Measurements from ENCODE around the gene NAXD.
A peak's percentile ranks its signal among the peaks of the same experiment; 100 is the strongest.

Gene NAXD

GRCh38 chr13:110681868-110682550 is 66.7 kb downstream of the NAXD start:
- no peak for TF ChIP-seq GLIS3 (CRISPR knock-in tag; IDR thresholded peaks at IDR 0.05)
- no peak for TF ChIP-seq ZNF70 (CRISPR knock-in tag; IDR thresholded peaks at IDR 0.05)
- TF ChIP-seq ZC3H10 (CRISPR knock-in tag; IDR thresholded peaks at IDR 0.05) = no peak
- TF ChIP-seq OSR1 (CRISPR knock-in tag; IDR thresholded peaks at IDR 0.05) = no peak
- TF ChIP-seq CREB5 (CRISPR knock-in tag; IDR thresholded peaks at IDR 0.05; ENCODE audit: low read depth) = no peak
- no peak for ATAC-seq

DNA sequence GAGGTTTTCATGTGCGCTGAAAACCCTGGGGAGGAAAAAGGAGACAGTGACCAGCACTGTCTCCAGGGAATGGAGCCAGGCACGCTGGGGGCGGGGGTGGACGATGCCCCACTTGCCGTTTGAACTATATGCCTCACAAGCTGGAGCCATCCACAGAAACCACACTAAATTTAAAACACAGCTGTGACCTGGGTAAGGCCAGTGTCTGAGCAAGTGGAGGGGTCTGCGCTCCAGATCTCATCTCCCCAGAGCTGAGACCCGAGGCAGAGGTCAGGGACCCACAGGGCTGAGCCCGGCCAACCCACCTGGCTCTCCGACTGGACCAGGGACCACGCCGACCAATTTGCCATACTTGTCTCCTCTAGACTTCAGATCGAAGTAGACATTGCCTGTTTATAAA is 67.4 kb downstream of the NAXD start:
- ATAC-seq = no peak
- no peak for TF ChIP-seq TCF4 (CRISPR knock-in tag; IDR thresholded peaks at IDR 0.05; ENCODE audit: borderline replicate concordance)
- no peak for TF ChIP-seq POU6F1 (CRISPR knock-in tag; IDR thresholded peaks at IDR 0.05; ENCODE audit: borderline replicate concordance, low read depth)
- no peak for TF ChIP-seq BACH2 (CRISPR knock-in tag; IDR thresholded peaks at IDR 0.05; ENCODE audit: borderline replicate concordance)
- no peak for TF ChIP-seq ARNTL (CRISPR knock-in tag; IDR thresholded peaks at IDR 0.05; ENCODE audit: borderline replicate concordance, low read depth)
- no peak for TF ChIP-seq ZFP3 (CRISPR knock-in tag; IDR thresholded peaks at IDR 0.05)
- TF ChIP-seq PPARA (CRISPR knock-in tag; IDR thresholded peaks at IDR 0.05; ENCODE audit: borderline replicate concordance) = no peak
- no peak for TF ChIP-seq RARB (CRISPR knock-in tag; IDR thresholded peaks at IDR 0.05)
- no peak for TF ChIP-seq ZNF70 (CRISPR knock-in tag; IDR thresholded peaks at IDR 0.05)
- no peak for TF ChIP-seq ZNF8 (CRISPR knock-in tag; IDR thresholded peaks at IDR 0.05)
- TF ChIP-seq TOX (CRISPR knock-in tag; IDR thresholded peaks at IDR 0.05; ENCODE audit: borderline replicate concordance) = no peak
- TF ChIP-seq ESRRG (CRISPR knock-in tag; IDR thresholded peaks at IDR 0.05) = no peak
- no peak for TF ChIP-seq TSHZ2 (CRISPR knock-in tag; IDR thresholded peaks at IDR 0.05)

DNA sequence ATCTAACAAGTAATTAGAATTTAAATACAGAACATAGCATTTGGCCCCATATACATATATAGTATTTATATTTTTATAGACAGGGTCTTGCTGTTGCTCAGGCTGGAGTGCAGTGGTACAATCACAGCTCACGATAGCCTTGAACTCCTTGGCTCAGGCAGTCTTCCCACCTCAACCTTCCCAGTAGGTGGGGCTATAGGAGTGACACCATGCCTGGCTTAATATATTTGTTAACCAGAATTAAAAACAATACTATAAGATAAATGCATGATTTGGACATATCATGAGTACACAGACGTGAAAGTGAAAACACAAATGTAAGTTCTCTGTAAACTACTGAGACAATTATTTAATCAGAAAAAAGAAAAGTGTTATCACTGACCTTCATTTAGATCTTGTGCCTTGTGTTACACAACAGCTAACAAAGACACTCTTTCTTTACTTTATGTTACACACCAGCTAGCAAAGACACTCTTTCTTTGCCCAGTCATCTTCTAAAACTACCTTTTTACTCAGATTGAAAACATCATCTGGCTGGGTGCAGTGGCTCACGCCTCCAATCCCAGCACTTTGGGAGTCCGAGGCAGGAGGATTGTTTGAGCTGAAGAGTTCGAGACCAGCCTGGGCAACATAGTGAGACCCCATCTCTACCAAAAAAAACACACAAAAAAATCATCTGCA is 68.0 kb downstream of the NAXD start:
- ATAC-seq = peak; percentile 79
- no peak for TF ChIP-seq RARB (CRISPR knock-in tag; IDR thresholded peaks at IDR 0.05)
- no peak for TF ChIP-seq ZFP3 (CRISPR knock-in tag; IDR thresholded peaks at IDR 0.05)
- no peak for TF ChIP-seq ZFP30 (CRISPR knock-in tag; IDR thresholded peaks at IDR 0.05)
- TF ChIP-seq PATZ1 (CRISPR knock-in tag; IDR thresholded peaks at IDR 0.05; ENCODE audit: borderline replicate concordance) = no peak
- no peak for TF ChIP-seq OSR1 (CRISPR knock-in tag; IDR thresholded peaks at IDR 0.05)
- TF ChIP-seq ZNF8 (CRISPR knock-in tag; IDR thresholded peaks at IDR 0.05) = no peak
- no peak for TF ChIP-seq ZC3H10 (CRISPR knock-in tag; IDR thresholded peaks at IDR 0.05)
- TF ChIP-seq SNAI2 (CRISPR knock-in tag; IDR thresholded peaks at IDR 0.05) = no peak
- TF ChIP-seq CSDC2 (CRISPR knock-in tag; IDR thresholded peaks at IDR 0.05) = no peak
- no peak for TF ChIP-seq CSRNP3 (CRISPR knock-in tag; IDR thresholded peaks at IDR 0.05)

Data from SK-N-SH treated with all-trans-retinoic acid at 6 μM for 48 hours (cell line).